ENCODE measurements around the gene GPR89A.
"Not testable (repeated sequence)": the region's sequence is repeated elsewhere in the genome, so short reads cannot be mapped to it uniquely, and the experiment has no call there.

DNA sequence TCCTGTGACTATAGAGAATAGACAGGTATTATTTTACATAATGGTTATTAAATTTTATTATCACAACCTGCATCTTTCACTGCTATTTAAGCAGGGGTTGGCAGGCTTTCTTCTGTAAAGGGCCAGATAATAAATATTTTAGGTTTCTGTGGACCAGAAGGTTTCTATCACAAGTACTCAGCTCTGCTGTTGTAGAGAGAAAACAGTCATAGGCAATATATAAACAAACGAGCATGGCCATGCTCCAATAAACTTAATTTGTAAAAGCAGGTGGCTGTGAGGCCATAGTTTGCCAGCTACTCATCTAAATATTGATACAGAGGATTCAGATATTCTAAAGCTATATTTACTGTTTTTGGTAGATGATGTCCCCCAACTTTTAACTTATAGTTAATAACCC lies 12.3 kb downstream of the GPR89A start:
- not testable (repeated sequence) for TF ChIP-seq CTCF (optimal IDR thresholded peaks at IDR 0.05 in 1 of 3, IDR thresholded peaks at IDR 0.05 in 1 of 3, conservative IDR thresholded peaks at IDR 0.05 in 1 of 3; ENCODE audit: extremely low read depth in 1 of 3, insufficient read depth in 2 of 3, low read length in 3 of 3); EZH2 (IDR thresholded peaks at IDR 0.05; ENCODE audit: low read length)

Data from keratinocyte (primary cell).